Limb (tissue), 2 donors: ENCODE results near the gene CDKN2A.
"Not testable (repeated sequence)": the region's sequence is repeated elsewhere in the genome, so short reads cannot be mapped to it uniquely, and the experiment has no call there.

ENCODE experiments used
- DNase-seq, 2 donors: peaks; one replicate each; pipeline ENCODE4 v3.0.0-alpha.2; 2016; ENCODE audit errors: extremely low spot score in 2 of 2

The CDKN2A gene

DNA sequence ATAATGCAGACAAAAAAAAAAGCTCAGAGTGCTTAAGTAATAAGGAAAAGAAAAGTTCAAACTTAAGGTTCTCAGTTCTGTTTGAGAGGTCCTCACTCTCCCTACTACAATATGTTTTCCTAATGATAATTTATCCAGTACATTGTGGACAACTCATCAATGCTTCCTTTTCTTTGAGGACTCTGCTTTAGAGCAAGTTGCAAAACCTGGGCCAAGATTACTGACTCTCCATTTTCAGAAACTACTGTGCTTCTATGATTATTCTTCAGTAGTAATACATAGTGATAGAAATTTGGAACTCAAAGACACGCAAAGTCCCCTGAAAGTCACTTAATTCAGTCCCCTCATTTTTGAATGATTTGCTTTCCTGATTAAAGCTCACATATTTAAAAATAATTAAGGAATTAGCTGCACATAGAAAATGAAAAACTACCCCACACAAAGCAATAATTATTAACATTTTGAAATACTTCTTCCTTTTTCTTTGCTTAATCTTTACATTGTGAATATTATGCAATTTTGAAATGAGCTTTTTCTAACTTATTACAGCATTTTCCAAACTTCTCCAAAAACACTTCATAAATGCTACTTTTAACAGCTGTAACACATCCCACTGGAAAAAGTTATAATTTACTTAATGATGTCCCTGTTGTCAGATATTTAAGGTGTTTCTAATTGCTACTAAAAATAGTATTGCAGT lies 11.2 kb downstream of the CDKN2A start:
- no peak for DNase-seq

DNA sequence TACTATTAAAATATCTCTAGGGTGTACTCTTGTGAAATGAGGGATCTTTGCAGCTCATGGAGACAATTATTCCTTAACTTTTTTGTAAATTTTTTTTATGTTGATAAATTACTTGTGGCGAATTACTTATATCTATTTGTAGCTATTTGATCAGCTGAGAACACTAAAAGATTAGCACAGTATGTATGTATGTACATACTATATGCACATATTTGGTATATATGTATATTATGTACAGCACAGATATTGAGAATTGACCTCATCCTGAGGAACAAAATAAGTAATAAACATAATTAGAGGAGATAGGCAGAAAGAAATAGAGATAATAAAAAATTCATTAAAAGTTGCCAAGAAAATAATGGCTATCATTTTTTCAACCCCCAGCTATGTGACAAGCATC lies 11.8 kb downstream of the CDKN2A start:
- no peak for DNase-seq

DNA sequence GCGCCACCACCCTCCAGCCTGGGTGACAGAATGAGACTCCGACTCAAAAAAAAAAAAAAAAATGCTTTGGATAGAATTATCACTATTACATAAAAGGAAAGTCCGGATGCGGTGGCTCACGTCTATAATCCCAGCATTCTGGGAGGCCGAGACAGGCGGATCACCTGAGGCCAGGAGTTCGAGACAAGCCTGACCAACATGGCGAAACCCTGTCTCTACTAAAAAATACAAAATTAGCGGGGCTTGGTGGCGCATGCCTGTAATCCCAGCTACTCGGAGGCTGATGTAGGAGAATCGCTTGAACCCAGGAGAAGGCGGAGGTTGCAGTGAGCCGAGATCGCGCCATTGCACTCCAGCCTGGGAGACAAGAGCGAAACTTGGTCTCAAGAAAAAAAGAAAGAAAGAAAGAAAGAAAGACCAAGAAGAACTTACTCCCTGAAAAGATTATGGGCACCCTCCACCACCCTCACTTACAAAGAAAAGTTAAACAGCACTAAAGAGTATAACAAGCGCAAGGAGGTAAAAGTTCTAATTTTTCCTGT lies 17.8 kb downstream of the CDKN2A start:
- DNase-seq: no peak

DNA sequence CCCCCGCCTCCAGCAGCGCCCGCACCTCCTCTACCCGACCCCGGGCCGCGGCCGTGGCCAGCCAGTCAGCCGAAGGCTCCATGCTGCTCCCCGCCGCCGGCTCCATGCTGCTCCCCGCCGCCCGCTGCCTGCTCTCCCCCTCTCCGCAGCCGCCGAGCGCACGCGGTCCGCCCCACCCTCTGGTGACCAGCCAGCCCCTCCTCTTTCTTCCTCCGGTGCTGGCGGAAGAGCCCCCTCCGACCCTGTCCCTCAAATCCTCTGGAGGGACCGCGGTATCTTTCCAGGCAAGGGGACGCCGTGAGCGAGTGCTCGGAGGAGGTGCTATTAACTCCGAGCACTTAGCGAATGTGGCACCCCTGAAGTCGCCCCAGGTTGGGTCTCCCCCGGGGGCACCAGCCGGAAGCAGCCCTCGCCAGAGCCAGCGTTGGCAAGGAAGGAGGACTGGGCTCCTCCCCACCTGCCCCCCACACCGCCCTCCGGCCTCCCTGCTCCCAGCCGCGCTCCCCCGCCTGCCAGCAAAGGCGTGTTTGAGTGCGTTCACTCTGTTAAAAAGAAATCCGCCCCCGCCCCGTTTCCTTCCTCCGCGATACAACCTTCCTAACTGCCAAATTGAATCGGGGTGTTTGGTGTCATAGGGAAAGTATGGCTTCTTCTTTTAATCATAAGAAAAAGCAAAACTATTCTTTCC lies 19.3 kb downstream of the CDKN2A start:
- DNase-seq: peak in 1 of 2 donors; percentile 65

DNA sequence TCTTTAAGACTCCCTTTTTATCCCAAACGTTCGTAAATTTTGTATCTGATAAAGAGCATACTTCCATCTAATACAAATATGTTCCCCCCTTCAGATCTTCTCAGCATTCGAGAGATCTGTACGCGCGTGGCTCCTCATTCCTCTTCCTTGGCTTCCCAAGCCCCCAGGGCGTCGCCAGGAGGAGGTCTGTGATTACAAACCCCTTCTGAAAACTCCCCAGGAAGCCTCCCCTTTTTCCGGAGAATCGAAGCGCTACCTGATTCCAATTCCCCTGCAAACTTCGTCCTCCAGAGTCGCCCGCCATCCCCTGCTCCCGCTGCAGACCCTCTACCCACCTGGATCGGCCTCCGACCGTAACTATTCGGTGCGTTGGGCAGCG lies 19.9 kb downstream of the CDKN2A start:
- DNase-seq: no peak

DNA sequence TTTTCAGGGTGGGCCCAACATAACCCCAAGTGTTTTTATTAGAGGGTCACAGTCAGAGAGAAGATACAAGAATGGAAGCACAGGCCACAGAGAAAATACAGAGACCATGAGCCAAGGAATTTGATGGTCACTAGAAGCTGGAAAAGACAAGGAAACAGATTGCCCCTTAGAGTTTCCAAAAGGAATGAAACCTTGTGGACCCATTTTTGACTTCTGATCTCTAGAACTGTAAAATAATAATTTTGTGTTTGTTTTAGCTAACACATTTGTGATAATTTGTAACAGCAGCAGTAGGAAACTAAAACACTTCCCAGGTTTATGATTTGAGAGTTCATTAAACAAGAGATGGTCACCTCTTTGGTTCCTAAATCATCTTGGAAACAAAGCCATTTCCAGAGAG lies 21.8 kb downstream of the CDKN2A start:
- no peak for DNase-seq

DNA sequence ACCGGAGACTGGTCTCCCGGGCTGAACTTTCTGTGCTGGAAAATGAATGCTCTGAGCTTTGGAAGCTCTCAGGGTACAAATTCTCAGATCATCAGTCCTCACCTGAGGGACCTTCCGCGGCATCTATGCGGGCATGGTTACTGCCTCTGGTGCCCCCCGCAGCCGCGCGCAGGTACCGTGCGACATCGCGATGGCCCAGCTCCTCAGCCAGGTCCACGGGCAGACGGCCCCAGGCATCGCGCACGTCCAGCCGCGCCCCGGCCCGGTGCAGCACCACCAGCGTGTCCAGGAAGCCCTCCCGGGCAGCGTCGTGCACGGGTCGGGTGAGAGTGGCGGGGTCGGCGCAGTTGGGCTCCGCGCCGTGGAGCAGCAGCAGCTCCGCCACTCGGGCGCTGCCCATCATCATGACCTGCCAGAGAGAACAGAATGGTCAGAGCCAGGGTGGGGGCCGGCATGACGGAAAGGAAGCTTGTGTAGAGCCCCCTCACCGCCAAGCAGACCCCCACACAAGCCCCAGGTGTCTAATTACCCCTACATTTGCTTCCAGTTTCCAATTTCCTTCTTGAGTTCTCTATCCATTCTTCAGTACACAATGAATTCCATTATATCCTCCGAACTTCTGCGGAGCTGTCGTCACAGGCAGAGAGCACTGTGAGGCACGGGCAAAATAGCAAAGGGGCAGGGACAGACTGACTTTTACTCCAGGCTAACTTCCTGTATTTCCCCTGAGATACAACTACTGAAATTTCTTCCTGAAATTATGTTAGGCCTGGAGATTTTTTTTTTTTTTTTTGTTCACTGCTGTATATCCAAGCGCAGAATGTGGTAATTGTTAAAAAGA lies 23.2 kb downstream of the CDKN2A start:
- DNase-seq: peak in 1 of 2 donors; percentile 44

DNA sequence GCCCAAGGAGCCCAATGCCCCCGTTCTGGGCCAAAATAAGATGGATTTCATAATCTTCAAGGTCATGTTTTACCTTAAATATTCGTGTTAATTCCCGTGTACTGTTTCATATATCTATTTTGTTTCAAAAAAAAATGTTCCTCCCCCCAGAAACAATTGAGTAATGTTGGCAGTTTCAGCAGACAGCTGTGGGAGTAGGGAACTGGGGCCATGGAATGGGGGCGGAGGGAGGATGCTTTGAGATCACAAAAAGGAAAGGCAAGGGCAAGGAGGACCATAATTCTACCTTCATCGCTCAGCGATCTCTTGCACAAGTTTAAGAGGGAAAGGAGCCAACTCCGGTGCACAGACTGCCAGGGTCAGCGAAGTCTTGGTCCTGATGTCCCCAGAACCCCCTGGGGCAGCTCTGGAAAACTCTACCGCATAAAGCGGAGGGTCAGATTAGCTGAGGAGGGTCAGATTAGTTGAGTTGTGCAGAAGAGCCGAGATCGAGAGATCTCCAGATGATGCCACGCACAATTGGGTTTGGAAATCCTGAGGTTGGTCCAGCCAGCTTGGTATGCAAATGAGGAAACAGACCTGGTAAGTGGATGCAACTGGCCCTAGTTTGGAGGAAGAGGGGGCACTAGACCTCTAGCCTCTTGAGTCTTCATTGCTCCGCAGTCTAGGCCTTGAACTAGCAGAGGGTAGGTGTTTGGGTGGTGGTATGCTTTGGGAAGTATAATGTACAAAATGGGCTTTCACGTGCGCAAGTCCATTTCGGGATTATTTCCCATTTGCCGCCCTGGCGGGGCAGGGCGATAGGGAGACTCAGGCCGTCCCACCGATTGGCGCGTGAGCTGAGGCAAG lies 24.0 kb downstream of the CDKN2A start:
- no peak for DNase-seq

DNA sequence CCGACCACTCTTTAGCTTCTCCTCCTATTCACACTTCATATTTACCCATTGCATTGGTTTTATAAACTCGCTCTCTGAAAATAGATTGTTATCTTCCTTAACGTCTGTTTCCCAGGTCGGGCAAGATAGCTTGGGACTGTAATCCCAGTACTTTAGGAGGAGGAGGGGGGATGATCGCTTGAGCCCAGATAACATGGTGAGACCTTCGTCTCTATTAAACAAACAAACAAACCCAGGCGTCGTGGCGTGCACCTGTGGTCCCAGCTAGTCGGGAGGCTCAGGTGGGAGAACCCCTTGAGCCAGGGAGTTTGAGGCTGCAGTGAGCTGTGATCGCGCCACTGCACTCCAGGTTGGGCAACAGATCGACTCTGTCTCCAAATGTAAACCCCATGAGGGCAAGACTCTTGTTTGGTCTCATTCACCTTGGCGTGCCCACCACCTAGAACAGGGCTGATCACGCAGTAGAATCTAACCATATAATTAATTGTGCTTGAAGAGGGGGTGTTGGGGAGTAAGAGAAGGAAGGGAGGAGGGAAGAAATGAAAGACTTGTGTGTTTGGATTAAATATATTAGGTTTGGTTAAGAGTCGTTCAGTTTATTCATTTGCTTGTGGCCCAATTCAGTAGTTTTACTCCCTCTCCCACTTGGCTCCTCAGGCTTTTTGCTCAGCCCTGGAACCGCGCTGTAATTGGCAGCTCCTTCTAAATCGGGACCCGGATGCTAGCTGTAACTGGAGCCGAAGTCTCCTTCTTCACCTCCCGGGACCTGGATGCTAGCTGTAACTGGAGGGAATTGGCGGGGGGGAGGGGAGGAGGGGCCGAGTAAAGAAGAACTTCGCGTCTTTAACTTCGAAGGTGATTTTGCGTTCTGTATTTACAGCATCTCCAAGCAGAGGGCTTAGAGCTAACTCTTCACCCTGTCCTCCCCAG lies 24.9 kb downstream of the CDKN2A start:
- DNase-seq: peak in 1 of 2 donors; percentile 34

DNA sequence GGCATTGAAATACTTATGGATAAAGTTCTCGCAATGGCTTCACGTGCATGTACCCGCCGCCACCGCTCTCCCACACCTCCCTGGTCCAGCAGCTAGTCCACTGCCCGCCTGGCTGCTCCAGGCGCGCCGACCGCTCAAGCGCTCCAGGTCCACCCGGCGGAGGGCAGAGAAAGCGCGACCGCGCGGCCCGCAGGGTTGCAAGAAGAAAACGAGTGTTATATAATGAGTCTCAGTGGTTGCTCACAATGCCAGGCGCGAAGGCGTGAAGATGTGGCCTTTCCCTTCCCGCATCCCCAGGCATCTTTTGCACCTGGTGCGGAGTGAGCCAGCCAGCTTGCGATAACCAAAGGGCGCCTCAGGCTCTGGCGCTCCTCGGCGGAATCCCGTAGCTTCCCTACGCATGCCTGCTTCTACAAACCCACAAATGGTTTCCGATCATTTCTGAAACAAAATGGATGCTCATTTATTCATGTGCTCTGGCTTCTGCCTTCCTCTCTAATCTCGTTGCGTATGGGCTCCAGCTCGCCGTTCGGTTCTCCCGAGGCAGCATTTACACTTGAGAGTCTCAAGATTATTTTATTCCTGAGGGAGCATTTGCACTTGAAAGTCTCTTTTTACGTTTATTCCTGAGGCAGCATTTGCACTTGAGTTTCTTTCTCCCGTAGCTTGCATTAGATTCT lies 25.7 kb downstream of the CDKN2A start:
- DNase-seq: peak in 1 of 2 donors; percentile 63

DNA sequence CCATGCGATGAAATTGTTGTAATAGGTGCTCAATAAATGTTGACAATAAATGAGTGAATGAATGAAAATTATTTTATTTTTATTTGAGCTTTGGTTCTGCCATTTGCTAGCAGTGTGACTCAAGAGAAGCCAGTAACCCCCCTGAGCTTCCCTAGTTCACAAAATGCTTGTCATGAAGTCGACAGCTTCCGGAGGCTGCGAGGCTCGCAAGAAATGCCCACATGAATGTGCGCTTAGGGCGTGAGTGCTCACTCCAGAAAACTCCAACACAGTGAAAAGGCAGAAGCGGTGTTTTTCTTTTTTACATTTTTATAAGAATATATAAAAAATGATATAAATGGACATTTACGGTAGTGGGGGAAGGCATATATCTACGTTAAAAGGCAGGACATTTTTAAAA lies 26.5 kb downstream of the CDKN2A start:
- DNase-seq: no peak

DNA sequence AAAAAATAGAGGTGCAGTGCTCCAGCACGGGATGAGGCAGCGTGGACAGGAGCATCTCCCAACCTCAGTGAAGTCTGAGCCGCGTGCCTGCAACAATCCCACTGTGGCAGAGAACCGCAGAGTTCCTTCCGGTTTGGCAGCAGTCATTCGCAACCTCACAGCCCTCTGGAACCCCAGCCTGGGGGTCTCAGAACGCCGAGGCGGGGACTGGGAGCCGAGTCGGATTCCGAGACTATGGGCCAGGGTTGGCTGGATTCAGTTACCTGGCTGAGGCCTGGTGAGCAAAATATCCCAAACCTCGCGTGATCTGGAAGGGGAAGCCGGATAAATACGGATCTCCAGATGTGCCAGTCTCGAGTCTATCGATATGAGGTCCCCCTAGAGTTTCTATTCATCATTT lies 27.0 kb downstream of the CDKN2A start:
- no peak for DNase-seq

DNA sequence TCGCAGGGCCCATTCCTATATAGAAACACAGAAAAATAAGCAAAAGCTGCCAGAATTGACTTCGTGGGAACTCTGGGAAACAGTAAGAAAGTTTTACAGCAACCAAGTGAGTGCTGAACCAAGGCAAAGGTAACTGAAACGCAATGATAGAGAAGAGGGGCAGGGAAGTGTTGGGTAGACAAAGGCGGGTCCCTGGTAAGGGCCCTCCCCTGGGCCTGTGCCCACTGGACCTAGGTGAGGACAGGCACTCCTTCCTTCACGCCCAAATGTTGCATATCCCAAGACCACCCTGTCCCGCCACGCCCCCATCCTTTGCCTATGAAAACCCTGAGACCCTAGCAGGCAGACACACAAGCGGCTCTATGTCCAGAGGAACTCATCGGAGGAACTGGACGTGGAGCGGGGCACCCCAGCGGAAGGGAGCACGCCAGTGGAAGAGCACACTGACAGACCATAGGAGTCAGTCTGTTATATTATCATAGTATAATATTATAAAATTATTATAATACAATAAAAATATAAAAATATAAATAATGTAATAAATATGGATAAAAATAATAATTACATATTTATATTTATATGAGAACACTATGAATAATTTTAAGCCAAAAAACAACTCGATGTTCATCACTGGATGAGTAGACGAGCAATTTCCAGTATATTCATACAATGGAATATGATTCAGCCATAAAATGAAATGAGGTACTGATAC lies 27.9 kb downstream of the CDKN2A start:
- peak in 1 of 2 donors; percentile 38 for DNase-seq

DNA sequence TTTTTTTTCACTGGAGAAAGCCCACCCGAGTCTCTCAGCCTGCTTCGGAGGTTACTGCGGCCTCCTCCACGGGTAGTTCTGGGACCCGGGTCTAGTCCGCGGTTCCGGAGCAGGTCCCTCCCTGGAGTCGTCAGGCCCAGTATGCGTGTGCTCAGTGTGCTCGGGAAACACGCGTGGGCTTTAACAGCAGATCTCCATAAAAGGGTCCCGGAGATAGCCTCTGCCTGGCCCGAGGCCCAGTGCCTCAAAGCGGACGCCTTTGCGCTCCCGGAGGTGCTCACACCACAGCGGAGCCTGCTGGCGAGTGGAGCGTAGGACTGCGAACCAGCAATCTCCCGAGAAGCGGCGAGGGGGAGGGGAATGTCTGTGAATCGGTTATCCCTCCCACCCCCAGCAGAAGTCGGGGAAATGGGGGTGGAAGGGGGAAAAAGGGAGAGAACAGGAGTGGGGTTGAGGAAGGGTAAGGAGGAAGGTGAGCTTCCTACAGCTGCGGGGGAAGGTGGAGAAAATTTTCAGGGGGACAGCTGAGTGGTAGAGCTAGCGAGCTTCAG lies 28.7 kb downstream of the CDKN2A start:
- peak in 1 of 2 donors; percentile 64 for DNase-seq

DNA sequence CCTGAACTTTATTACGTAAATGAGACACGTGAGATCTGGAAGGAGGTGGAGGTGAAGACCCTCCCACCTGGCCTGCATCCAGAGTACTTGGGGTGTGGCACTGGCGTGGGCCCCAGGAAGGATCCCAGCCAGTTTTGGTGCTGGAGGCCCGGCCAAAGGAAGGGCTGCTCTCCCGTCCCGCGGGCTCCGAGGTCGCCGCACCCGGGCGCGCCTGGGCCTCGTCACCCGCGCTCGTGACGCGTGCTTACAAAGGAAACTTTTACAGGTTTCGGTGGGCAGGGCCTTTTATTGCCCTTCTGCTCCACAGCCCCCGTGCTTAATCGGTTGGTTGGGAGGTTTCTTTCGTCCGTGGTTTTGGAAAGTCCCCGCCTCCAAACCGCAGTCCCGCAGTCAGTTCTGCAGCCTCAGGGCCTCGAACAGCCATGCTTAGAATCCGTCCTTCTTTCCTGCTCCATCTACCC lies 29.2 kb downstream of the CDKN2A start:
- DNase-seq: peak in 1 of 2 donors; percentile 63

DNA sequence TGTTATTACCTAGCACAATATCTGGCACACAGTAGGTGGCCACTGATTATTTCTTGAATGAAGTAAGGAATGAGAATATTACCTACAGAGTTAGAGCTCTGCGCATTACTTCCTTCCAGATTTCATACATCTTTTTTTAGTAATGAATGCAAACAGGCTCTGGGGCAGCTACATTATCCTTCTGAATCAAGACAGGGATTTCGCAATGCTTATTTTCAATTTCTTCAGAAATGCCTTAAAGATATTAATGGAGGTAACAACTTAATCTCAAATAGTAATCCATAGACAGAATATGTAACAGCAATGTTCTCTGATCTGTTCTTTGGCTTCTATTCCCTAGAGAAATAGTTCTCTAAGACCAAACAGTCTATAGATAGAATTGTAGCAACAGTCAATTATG lies 32.6 kb downstream of the CDKN2A start:
- DNase-seq: no peak

DNA sequence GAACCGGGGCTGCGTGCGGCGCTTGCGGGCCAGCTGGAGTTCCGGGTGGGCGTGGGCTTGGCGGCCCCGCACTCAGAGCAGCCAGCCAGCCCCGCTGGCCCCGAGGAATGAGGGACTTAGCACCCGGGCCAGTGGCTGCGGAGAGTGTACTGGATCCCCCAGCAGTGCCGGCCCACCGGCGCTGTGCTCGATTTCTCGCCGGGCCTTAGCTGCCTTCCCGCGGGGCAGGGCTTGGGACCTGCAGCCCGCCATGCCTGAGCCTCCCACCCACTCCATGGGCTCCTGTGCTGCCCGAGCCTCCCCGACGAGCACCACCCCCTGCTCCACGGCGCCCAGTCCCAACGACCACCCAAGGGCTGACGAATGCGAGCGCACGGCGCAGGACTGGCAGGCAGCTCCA lies 34.9 kb downstream of the CDKN2A start:
- DNase-seq: not testable (repeated sequence)

DNA sequence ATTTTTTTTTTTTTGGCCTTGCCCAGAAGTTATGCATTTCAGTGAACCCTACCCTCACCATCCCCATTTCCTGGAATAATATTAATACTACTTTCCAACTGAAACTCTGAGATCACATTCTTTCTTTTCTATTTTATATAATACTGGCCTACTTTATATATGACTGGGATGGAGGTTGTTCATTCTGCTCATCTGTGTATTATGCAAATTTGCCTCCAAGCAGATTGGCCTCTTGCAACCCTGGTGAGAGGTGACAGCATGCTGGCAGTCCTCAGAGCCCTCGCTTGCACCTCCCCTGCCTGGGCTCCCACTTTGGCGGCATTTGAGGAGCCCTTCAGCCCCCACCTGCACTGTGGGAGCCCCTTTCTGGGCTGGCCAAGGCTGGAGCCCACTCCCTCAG lies 35.4 kb downstream of the CDKN2A start:
- DNase-seq: no peak
